NCI-H1105 (cell line): ENCODE data around the gene SULF2.
A peak's percentile ranks its signal among the peaks of the same experiment; 100 is the strongest.

Experiments
- DNase-seq: peaks from one replicate; lab custom pipeline; 2025; lab: John Stamatoyannopoulos, UW

The SULF2 gene

DNA sequence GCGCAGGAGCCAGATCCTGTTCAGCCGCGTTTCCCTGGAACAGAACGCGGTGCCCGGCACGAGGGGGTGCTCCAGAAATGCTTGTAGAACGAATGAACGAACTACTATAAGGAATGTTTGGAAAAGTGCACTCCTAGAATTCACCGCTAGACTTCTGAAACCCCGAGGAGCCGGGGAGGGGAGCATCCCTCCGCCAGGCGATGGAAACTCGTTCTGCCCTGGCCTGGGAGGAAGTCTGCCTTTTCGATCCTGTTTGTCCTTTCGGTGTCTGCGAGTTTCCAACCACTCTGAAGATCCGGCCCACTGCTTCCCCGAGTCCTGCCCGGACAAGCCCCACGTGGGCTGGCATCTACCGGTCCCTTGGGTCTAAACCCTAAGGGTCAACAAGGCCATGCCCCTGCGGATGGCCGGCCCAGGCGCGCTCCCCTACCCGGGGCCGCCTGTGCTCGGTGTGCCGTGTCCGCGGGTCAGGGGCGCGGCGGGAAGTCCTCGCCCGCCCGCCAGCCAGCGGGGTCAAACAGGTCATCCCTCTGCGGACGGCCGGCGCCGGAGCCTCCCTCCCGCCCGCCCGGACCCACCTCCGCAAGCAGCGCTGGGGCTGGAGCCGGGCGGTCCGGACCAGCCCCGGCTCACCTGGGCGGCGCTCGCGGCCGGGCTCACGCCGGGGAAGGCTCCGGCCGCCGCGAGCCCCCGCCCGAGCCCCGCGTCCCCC is 526 bp downstream of the SULF2 start:
- DNase-seq = no peak

DNA sequence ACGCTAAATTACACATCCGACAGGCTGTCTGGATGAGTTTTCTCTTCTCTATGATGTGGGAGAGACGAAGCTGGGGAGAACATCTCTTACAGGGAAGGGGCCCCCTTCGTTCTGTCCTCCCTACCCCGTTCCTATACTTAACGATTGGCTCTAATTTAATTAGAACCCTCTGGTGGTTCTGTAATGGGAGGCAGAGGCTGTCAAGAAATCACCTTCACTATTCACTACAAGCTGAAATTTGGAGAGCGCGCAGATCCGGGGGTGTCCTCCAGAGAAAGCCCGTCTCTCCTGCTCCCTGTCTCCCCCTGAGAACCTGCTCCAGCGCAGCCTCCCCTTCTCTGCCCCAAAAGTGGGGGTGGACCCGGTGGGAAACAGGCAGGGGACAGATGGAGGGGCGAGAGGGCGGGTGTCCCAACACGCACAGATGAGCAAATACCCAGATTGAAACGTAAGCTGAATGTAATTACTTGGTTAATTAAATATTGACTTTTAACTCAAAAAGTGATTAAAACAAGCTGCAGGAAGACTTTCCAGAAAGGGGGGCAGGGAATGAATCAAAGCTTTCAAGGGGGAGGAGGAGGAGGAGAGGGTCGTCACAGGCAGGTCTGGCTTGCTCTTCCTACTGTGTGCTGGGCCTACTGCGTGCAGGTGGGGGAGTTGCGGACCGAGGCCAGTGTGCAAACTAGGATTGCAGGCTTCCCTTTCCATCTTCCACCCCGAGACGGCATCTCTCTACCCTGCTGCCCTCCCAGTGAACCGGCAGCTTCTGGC is 1.3 kb downstream of the SULF2 start:
- no peak for DNase-seq

DNA sequence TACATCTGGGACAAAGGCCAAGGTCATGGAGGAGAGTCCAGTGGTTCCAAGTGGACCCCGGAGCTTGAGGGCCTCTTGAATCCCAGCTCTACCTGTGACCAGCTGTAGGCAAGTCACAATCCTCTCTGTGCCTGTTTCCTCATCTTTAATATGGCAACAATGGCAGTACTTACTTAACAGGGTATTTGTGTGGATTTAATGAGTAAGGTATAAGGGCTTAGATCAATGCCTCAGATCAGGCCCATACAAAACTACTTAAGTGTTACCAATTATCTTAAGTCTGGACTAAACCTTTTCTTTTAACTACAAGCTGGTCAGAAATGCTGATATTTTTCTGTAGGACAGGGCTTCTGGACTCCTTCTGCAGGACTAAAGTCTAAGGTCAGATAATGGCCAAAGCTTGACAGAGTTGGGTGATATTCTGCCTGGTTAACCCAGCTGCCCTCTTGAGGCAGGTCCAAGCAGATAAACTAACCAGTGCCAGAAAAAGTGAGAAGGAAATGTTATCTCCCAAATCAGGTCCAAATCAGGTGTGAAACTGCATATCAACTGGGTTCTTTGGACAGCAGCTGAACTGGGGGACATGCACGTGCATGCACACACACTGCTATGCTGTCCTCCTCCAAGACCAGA is 2.2 kb downstream of the SULF2 start:
- DNase-seq = no peak

DNA sequence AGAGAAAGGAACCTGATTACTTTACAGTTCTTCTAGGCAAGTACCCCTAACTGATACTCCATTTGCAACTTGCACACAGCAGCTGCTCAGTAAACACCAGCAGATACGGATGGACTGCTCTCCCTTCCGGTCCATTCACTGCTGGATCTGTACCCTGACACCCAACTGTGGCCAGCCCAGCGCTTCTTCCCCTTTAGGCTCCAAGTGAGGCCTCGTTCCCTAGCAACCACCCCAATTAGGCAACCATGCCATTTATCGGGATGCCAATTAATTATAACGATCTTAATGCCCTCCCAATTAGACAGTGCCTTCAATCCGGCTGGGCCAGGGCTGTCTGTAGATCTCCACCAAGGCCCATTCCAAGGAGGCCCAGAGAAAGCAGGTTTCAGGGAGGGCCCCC is 3.2 kb downstream of the SULF2 start:
- no peak for DNase-seq

DNA sequence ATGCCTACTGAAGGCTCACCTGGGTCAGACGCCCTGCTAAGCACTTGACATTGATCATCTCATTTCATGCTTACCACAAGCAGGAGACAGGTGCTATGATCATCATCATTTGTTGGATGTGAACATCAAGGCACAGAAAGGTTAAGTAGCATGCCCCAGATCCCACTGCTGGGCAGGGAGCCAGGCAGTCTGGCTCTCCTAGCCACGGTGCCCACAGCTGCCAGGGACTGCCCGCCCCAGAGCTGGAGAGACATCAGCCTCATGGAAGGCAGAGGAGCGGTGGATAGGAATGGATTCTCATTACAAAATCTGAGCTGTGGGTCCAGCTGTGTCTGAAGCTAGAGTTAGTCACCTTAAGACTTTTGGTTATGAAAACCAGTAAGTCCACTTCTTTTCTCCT is 3.6 kb downstream of the SULF2 start:
- DNase-seq = peak; percentile 85

DNA sequence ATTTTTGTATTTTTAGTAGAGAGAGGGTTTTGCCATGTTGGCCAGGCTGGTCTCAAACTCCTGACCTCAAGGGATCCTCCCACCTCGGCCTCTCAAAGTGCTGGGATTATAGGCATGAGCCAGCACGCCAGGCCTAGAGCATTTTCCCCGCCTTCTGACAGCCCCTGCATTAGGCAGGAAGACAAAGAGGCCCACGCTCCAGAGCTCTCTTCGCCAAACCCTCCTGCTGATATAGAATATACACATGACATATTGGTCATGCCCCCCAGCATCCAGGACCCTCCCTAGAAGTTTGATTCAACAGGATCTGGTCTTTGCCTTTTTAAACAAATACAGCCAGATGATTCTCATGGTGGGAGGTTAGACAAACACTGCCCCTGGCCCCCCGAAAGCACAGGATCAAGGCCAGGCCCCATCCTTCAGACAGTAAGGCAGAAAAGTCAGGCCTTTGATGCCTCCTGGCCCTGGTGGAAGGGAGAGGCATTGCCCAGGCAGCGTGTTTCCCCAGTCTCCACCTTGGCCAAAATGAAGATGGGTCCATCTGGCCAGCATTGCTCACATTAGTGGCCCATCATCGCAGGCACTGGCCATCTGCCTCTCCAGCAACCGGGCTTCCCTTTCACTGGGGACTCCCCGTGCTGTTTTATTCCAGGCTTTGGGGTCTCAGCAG is 4.4 kb downstream of the SULF2 start:
- no peak for DNase-seq

DNA sequence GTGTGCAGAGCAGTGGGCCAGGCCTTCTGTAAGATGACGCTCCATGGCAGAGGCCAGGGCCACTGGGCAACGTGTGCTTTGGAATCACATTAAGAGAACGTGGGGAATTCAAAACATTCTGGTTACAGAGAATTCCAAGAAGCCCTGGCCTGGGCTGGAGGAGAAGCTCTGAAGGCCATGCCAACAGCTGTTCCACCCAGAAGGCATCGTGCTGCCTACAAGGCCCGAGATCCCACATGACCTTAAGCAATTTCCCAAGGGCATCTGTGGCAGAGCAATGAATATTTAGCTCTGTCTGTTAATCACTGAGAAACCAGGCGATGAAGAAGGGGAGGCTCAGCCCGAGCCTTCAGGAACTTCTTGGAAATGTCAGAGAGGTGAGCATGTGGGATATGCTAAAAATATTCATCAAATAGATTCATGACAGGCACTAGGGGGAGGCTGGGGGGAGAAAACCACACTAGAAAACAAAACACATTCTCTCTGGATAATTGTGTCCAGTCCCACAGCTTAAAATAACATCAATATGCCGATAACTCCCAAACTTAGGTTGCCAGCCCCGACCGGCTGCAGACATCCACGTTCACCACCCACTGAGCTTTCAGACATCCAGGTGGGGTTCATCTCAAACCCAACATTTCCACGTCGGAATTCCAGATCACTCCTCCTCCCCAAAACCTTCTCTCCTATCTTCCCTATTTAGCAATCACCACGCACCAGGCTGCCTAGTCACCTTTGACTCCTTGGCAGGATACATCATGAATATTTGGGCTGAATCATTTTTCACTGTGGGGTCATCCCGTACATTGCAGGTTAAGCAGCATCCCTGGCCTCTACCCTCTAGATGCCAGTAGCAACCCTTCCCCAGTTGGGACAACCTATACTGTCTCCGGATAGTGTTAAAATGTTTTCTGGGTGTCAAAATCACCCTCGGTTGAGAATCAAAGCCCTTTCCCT is 6.6 kb downstream of the SULF2 start:
- no peak for DNase-seq

DNA sequence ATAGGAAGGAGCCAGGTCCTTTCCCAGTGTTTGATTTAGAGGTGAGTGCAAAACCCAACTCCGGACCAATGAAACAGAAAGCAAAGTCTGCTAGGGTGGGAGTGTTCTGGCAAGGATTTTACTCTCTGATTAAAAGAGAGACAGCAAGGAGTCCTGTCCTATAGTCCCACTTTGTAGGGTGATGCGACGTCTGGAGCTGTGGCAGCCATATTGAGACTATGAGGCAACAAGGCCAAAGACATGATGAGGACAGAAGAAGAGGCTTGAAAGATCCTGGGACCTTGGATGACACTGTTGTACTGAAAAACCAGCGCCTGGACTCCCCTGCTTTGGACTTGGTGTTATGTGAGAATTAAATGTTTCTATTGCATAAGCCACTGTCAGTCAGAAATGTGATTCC is 8.1 kb downstream of the SULF2 start:
- no peak for DNase-seq

DNA sequence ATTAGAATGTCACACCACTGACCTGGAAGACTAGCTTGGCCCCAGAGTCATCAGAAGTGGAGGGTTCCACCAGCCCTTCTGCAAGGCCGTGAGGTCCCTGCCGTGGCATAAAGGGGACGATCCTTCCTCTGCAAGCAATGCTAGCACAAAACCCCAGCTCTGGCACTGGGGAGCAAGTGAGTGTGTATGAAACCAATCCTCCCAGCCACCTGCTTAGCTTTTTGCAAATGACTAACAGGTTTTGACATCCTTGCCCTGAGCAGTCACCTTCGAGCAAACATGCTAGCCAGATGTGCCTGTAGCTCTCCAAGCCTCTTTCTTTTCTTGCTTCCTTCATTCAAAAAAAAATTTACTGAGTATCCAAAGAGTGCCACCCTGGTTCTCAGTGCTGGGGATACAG is 8.6 kb downstream of the SULF2 start:
- no peak for DNase-seq

DNA sequence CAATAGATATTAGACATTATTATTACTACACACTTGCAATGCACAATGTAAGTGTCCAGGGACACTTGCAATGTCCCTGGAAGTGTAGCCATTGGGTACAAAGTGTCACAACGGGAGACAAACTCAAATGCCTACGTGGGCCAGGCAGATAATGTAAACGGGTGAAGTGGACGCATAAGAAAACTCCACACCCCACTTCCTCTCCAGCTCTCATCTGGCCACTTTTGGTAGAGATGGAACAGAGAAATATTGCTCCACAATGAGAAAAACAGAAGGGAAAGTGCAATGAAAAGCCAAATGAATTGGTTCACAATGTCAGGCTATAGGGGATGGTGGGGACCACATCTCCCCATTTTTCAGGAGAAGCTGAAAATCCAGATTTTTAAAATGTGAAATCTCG is 9.4 kb downstream of the SULF2 start:
- no peak for DNase-seq

DNA sequence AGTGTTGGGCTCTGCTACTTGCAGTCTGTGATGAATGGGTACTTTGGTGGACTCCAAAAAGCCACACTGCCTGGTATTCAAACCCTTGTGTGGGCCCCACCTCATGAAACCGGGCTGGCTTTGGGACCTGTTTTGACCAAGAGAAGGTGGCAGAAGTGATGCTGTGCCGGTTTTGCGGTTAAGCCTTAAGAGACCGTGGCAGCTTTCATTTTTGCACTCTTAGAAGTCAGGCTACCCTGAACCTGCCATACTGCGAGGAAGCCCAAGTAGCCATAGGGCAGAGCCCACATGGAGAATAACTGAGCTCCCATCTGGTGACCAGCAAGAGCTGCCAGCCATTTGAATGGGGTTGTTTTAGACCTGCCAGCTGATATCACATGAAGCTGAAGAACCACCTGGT is 10.2 kb downstream of the SULF2 start:
- DNase-seq = no peak

DNA sequence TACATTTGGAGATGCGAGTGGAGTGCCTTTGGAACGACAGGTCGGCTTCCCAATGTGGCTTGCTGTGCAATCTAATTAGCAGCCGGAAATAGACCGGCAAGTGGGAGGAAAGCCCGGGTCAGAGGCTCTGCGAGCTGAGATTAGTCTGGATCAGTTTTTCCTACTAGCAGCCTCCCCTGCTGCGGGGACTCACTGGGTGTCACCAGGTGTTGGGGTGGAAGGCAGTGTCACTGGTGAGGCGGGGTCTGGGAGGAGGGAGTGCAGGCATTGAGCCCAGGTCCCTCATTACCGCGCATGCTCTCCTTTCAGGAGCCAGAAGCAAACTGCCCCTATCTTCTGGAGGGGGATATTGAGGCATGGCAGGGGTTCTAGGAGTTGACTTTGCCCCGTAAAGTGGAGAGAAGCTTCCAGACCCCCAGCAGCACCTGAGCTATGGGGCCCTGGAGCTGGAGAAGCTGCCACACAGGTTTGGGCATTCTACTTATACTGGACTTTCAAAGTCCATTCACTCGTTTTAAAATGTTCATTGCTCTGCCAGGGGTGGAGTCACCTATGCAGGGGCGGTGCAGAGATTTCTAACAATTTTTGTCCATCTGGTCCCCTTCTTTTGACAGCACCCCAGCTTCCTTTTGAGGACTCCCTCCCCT is 11.0 kb downstream of the SULF2 start:
- peak; percentile 43 for DNase-seq

DNA sequence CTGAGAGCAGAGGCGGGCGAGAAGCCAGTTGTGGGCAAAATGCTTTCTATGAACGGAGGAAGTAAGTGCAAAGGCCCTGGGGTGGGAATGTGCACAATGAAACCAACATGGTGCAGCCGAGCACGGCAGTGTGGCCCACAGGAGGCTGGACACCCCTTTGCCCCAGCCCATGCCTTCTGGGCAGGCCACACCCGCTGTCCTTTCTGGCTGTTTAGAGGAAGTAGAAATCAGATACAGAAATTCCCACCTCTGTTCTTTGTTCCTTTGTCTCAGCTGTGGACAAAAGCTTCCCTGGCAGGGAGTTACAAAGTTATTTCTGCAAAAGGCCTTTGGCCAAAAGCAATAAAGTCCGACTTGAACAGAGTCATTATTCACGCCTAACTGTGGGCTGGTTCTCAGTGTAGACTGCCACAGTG is 11.9 kb downstream of the SULF2 start:
- DNase-seq = no peak

DNA sequence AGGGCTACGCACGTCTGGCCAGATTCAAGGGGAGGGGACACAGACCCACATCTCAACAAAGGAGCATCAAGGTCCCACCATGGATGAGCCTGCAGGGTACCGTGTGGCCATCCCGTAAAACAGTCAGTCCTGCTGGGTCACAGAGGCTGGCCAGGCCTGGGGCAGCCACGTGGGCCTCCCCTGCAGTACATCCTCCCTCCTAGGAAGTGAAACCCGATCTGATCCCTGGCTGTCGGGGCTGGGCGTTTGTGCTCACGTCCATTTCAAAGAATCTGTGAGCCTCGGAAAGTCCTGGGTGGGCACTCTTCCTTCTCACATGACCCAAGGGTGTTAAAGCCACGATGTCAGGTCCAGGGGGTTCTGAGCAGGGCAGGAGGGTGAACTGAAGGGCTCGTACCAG is 14.3 kb downstream of the SULF2 start:
- no peak for DNase-seq

DNA sequence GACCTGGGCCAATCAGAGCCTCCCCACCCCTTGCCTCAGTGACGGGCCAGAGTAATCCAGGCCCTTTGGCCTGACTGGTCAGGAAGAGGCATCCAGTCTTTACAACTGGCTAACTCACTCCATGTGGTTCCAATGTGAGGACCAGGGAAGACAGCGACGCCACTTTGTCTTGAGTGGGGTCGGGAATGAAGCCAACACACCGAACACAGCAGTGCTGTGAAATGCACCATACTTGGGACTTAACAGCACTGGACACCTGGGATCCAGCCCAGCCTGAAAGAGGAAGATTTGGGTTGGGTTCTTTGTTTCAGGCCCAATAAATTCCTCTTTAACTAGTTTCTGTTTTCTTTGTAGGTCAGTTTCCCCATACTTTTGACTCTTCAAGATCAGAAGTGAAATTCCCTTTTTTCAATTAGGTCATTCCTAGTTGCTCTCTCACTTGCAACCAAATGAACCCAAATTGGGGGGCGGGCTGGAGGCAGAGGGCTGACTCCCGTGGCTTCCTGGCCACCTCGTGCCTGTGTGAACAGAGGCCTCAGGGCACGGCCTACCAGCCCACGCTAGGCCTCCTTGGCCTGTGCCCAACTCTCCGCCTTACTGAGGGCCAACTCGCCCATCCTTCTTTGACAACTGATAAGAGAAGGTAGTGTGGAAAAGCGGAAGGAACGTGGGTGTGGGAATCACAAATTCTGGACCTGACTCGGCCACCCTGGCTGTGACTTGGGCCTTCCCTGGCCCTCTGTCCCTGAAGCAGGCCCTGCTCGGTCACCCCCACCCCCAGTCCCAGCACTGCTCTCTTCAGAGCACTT is 17.1 kb downstream of the SULF2 start:
- DNase-seq = no peak

DNA sequence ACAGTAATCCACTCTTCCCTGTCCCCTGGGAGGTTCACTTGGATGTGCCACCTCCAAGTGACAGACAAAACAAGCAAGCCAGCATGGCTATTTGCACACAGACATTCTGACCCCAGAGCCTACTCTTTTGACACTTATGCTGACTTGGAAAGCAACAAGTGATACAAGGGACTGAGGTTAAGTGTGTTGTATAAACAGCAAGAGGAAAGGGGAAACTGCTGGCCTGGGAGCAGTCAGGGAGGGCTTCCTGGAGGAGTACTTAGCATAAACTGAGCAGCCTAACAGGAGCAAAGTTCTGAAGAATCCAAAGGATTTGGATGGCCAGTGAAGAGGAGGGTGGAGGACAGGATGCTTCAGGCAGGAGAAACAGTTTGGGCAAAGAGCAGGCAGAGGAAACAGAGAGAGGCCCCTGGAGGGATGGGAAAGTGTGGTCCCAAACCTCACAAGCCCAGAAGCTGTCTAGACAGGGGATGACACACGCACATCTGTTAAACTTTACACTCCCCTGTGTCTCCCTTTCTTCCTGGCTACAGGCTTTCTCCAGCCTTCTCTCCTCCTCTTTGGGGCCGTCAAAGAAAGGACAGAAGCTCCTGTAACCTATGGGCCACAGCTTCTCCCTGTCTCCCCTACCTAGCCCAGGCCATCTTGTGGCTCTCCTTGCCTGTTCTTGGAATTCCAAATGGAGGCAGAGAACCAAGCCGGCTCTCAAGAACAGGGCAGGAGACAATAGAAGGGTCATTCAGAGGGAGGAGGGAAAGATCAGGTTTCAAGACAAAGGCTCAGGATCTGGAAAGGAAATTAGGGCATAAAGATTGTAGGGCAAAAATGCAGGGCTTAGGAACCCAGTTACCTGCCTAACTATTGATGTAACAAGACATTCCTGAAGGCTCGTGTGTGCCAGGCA is 19.3 kb downstream of the SULF2 start:
- no peak for DNase-seq

DNA sequence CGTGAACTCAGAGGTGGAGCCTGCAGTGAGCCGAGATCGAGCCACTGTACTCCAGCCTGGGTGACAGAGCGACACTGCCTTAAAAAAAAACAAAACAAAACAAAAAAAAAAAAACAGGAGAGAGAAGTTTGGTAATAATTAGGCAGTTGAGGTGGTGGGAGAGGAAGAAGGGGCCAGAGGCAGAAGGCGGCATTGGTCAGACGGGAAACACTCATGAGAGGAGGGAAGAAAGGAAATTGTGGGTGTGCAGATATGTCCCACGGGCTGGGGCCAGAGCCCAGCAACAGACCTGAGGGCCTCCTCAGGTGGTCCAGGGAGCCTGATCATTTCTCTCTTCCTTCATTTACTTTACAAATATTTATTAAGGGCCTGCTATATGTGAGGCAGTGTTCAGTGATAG is 20.0 kb downstream of the SULF2 start:
- no peak for DNase-seq

DNA sequence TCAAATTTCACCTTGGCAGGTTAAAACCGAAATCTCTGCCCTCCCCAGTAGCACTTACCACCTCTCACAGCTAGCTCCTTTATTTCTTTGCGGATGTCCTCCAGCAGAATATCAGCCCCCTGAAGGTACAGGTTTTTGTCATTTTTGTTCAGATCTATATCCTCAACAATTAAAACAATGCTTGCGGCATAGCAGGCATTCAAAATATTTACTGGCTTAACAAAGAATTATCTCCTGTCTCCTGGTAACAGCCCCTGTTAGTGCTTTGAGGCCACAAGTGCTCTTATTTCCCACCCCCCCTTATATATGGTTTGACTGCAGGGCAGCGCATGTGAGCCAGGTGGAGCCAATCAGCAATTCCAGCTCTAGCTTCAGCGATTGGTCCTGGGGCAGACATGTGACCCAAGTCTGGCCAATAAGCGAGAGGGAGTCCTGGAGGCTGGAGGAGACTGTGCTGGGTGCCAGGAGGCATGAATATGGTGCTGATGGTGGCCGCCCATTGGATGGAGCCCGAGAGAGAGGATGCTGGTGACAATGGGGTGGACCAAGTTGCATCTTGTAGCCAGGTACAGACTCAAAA is 21.0 kb downstream of the SULF2 start:
- no peak for DNase-seq
